ENCODE measurements around the gene NFATC3.
A peak's percentile ranks its signal among the peaks of the same experiment; 100 is the strongest.

NFATC3 gene

GRCh38 chr16:68264128-68265077 lies 179.2 kb downstream of the NFATC3 start, which contains the start of gene SLC7A6:
SLC7A6 (plus strand) TSS chr16:68264526; CDS start chr16:68274727, 10,201 bp downstream.
- H3K4me1 ChIP-seq (ENCODE audit: insufficient read depth, low read length), result peaks cover 6% of the 10 kb centered on the region; the same call in 1 of the 2 replicates
- peak within 1 kb of the TSS; percentile 98 for H3K9ac ChIP-seq (ENCODE audit: low read depth, low read length)
- no peaks in the 10 kb centered on the region for H3K9me3 ChIP-seq (ENCODE audit: control insufficient read depth, insufficient read depth, low read length)
- H3K36me3 ChIP-seq (ENCODE audit: insufficient read depth, low read length), result no peaks in the 10 kb centered on the region

- Histone ChIP-seq H3K9me3 (ENCODE audit: control insufficient read depth, insufficient read depth, low read length) (no peaks in the 10 kb centered on the region), H3K36me3 (ENCODE audit: insufficient read depth, low read length) (no peaks in the 10 kb centered on the region), H3K4me1 (ENCODE audit: insufficient read depth, low read length) (peaks cover 6% of the 10 kb centered on the region; the same call in 1 of the 2 replicates), H3K9ac (ENCODE audit: low read depth, low read length) (peak overlapping the region; percentile 98)
Observed at GRCh38 chr16:68265078-68265920, 180.1 kb downstream of the NFATC3 start.

- peak overlapping the region; percentile 9; the same call in 1 of the 2 replicates for H3K9ac ChIP-seq (ENCODE audit: low read depth, low read length)
- peaks cover 6% of the 10 kb centered on the region; the same call in 1 of the 2 replicates for H3K4me1 ChIP-seq (ENCODE audit: insufficient read depth, low read length)
- H3K9me3 ChIP-seq (ENCODE audit: control insufficient read depth, insufficient read depth, low read length), result no peaks in the 10 kb centered on the region
- H3K36me3 ChIP-seq (ENCODE audit: insufficient read depth, low read length), result no peaks in the 10 kb centered on the region
Observed at GRCh38 chr16:68267612-68268405, 182.6 kb downstream of the NFATC3 start.

GRCh38 chr16:68269793-68270192 lies 184.6 kb downstream of the NFATC3 start:
- H3K9ac ChIP-seq (ENCODE audit: low read depth, low read length), result no peak overlapping the region
- H3K9me3 ChIP-seq (ENCODE audit: control insufficient read depth, insufficient read depth, low read length), result no peaks in the 10 kb centered on the region
- H3K36me3 ChIP-seq (ENCODE audit: insufficient read depth, low read length), result no peaks in the 10 kb centered on the region
- peaks cover 6% of the 10 kb centered on the region; the same call in 1 of the 2 replicates for H3K4me1 ChIP-seq (ENCODE audit: insufficient read depth, low read length)

GRCh38 chr16:68270353-68270752 lies 185.2 kb downstream of the NFATC3 start:
- peaks cover 6% of the 10 kb centered on the region; the same call in 1 of the 2 replicates for H3K4me1 ChIP-seq (ENCODE audit: insufficient read depth, low read length)
- no peak overlapping the region for H3K9ac ChIP-seq (ENCODE audit: low read depth, low read length)
- H3K36me3 ChIP-seq (ENCODE audit: insufficient read depth, low read length), result no peaks in the 10 kb centered on the region
- H3K9me3 ChIP-seq (ENCODE audit: control insufficient read depth, insufficient read depth, low read length), result no peaks in the 10 kb centered on the region

- Histone ChIP-seq H3K9ac (ENCODE audit: low read depth, low read length) (no peak overlapping the region), H3K9me3 (ENCODE audit: control insufficient read depth, insufficient read depth, low read length) (no peaks in the 10 kb centered on the region), H3K4me1 (ENCODE audit: insufficient read depth, low read length) (0 out of 2 replicates have a peak, but pooled peaks cover 6% of the 10 kb centered on the region), H3K36me3 (ENCODE audit: insufficient read depth, low read length) (0 out of 2 replicates have a peak, but pooled peaks cover 4% of the 10 kb centered on the region)
Observed at GRCh38 chr16:68272507-68273209, 187.5 kb downstream of the NFATC3 start.

- H3K9me3 ChIP-seq (ENCODE audit: control insufficient read depth, insufficient read depth, low read length), result no peaks in the 10 kb centered on the region
- H3K4me1 ChIP-seq (ENCODE audit: insufficient read depth, low read length), result no peaks in the 10 kb centered on the region
- 0 out of 2 replicates have a peak, but pooled peaks cover 4% of the 10 kb centered on the region for H3K36me3 ChIP-seq (ENCODE audit: insufficient read depth, low read length)
- no peak overlapping the region for H3K9ac ChIP-seq (ENCODE audit: low read depth, low read length)
Observed at GRCh38 chr16:68273459-68273858, 188.3 kb downstream of the NFATC3 start.

GRCh38 chr16:68273896-68274295 lies 188.7 kb downstream of the NFATC3 start:
- Histone ChIP-seq H3K4me1 (ENCODE audit: insufficient read depth, low read length) (no peaks in the 10 kb centered on the region), H3K9me3 (ENCODE audit: control insufficient read depth, insufficient read depth, low read length) (no peaks in the 10 kb centered on the region), H3K36me3 (ENCODE audit: insufficient read depth, low read length) (0 out of 2 replicates have a peak, but pooled peaks cover 4% of the 10 kb centered on the region), H3K9ac (ENCODE audit: low read depth, low read length) (no peak overlapping the region)

- H3K4me1 ChIP-seq (ENCODE audit: insufficient read depth, low read length), result no peaks in the 10 kb centered on the region
- 0 out of 2 replicates have a peak, but pooled peaks cover 4% of the 10 kb centered on the region for H3K36me3 ChIP-seq (ENCODE audit: insufficient read depth, low read length)
- H3K9me3 ChIP-seq (ENCODE audit: control insufficient read depth, insufficient read depth, low read length), result no peaks in the 10 kb centered on the region
- H3K9ac ChIP-seq (ENCODE audit: low read depth, low read length), result no peak overlapping the region
Observed at GRCh38 chr16:68274441-68274840, 189.3 kb downstream of the NFATC3 start.

- no peak overlapping the region; the same call in 1 of the 2 replicates for H3K9ac ChIP-seq (ENCODE audit: low read depth, low read length)
- H3K9me3 ChIP-seq (ENCODE audit: control insufficient read depth, insufficient read depth, low read length), result no peaks in the 10 kb centered on the region
- 0 out of 2 replicates have a peak, but pooled peaks cover 4% of the 10 kb centered on the region for H3K36me3 ChIP-seq (ENCODE audit: insufficient read depth, low read length)
- no peaks in the 10 kb centered on the region for H3K4me1 ChIP-seq (ENCODE audit: insufficient read depth, low read length)
Observed at GRCh38 chr16:68275611-68276191, 190.5 kb downstream of the NFATC3 start.

GRCh38 chr16:68276223-68276622 lies 191.1 kb downstream of the NFATC3 start:
- no peaks in the 10 kb centered on the region for H3K4me1 ChIP-seq (ENCODE audit: insufficient read depth, low read length)
- no peaks in the 10 kb centered on the region for H3K9me3 ChIP-seq (ENCODE audit: control insufficient read depth, insufficient read depth, low read length)
- H3K9ac ChIP-seq (ENCODE audit: low read depth, low read length), result no peak overlapping the region
- H3K36me3 ChIP-seq (ENCODE audit: insufficient read depth, low read length), result 0 out of 2 replicates have a peak, but pooled peaks cover 4% of the 10 kb centered on the region

Measured in ES-I3 (cell line).